HG02642 (cell line): Measurements from ENCODE around the gene SLC25A48.

Experiments used
- ATAC-seq: cut with Tn5 transposase; IDR thresholded peaks from one replicate; pipeline ENCODE4 v1.9.1; 2021; ENCODE audit warnings: mild to moderate bottlenecking; ENCODE audit not compliant: unreplicated experiment, poor library complexity

SLC25A48 gene

DNA sequence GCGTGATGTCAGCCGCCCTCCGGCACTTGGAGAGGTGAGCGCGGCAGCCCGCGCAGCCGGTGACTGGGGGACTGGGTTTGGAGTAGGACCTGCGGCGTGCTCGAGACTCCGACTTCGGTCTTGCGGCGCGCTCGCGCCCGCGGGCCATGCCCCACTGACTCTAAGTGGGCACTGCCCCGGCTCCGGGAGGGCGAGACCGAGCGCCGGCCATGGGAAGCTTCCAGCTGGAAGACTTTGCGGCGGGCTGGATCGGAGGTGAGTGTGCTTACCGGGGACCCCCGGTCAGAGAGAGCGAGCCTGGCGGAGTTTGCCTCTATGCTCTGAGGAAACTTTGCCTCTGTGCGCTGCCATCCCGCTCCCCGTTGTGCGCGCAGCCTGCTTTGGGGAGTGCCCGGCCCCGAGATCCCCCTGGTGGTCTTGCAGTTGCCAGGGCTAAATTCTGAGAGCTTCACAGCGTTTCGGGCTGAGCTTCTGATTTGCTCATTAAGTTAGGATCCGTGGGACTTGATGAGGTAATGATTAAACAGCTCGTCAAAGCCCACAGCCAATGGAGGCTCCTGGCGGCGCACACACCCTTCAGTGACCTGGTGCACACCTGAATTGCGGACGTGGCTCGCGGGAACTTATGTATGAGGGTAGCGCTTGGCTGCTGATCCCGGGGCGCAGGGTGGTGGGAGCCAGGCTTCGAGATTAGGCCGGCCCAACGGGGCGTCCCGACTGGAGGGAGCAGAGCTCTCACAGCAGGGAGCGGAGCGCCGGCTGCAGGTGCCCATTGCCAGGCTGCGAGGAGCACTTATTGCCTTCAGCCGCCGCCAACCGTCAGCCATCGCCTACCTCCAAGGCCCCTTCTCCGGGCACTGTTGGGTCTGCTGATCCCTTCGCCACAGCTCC, at the start of gene SLC25A48:
Gene SLC25A48, plus strand, starts transcription at position 25 of the 891 bp plus-strand sequence. Its CDS starts 185 bp downstream, at position 210.
- no peak for ATAC-seq

GRCh38 chr5:135800656-135801055, 33.8 kb upstream of the SLC25A48 start:
- no peak for ATAC-seq

DNA sequence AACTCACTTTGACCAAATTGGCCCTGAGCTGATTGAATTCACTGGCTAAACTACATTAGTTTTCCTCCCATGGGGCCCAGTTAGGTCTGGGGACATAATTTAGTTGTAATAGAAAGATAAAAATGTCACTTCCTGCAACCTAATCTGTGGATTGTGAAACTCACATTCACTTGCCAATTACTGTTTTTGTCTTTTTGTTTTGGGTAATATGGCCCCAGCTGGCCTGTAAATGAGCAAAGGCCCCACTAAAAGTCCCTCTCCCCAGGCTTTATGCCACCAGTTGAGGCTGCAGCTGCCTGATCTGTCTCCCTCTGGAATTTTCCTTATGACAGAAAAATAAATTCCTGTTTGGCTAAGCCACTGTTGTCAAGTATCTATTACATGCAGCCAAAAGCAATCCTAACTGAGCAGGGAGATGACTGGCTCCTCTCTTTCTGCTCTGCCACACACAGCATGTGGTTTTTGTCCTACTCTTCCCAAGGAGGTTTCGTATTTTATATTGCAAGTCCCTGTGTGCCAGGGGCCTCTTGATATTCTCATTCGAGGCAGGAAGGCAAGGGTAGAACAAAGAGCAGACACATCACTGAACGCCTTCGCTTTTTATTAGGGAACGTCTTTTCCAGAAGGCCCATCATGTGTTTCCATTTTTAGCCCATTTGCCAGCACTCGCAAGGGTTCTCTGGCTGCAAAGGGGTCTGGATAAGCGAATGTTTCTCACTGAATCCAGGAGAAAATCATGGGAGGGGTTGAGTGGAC, 24.1 kb upstream of the SLC25A48 start:
- ATAC-seq = no peak

DNA sequence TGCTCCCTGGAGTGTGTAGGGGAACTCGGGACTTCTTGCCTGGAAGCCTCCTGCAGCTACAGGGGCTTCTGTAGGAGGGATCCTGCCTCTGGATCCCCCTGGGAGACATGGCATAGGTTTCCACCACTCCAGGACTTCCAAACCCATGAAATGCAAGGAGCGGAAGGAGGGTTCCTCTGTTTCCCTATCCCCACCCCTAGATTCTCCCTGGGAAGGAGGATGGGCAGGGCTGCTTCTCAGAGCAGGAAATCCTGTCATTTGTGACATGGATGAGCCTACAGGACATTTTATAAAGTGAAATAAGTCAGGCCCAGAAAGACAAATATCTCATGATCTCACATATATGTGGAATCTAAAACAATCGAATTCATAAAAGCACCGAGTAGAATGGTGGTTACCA, 23.5 kb upstream of the SLC25A48 start:
- ATAC-seq = no peak

GRCh38 chr5:135813758-135814157, 20.7 kb upstream of the SLC25A48 start:
- ATAC-seq = no peak

GRCh38 chr5:135814316-135814715, 20.1 kb upstream of the SLC25A48 start:
- no peak for ATAC-seq

- ATAC-seq = no peak
These were observed 19.7 kb upstream of the SLC25A48 start for GRCh38 chr5:135814812-135815211.

DNA sequence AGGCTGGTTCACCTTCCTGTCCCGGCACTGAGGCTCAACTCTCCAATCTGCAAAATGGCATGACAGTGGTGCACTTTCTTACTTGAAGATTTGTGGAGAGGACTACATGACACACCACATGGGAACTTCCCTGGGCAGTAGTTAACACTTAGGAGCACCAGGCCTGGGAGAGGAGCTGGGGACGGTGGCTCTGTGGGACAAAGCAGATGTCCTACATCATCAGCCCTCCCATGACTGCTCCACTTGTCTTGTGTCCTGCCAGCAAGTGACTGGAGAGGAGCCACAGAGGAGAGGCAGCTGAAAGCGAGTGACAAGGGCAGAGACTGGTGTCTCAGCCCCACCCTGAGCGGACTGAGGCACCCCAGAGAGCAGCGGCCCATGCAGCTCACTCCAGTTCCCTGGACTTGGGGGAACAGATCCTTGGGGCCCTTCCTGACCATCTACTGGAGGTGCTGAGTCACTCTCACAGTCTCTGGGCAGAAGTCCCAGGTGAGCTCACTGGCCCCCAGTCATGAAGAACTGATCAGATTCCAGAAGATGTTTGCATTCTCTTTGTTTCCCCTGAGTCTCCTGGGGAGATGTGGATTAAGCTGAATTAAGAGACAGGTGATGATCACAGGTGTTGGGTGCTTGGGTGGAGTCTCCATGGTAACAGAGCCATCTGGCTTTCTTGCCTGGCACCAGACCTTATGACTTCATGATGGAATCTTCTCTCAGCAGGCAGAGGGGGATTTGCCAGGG, 13.2 kb upstream of the SLC25A48 start:
- no peak for ATAC-seq

GRCh38 chr5:135821802-135822201, 12.7 kb upstream of the SLC25A48 start:
- ATAC-seq = no peak

- ATAC-seq = no peak
These were observed 12.2 kb upstream of the SLC25A48 start for GRCh38 chr5:135822286-135822685.

GRCh38 chr5:135822959-135823358, 11.5 kb upstream of the SLC25A48 start:
- no peak for ATAC-seq

- ATAC-seq = no peak
These were observed 10.6 kb upstream of the SLC25A48 start for GRCh38 chr5:135823881-135824280.

GRCh38 chr5:135824541-135825041, 9.9 kb upstream of the SLC25A48 start:
- ATAC-seq = no peak

DNA sequence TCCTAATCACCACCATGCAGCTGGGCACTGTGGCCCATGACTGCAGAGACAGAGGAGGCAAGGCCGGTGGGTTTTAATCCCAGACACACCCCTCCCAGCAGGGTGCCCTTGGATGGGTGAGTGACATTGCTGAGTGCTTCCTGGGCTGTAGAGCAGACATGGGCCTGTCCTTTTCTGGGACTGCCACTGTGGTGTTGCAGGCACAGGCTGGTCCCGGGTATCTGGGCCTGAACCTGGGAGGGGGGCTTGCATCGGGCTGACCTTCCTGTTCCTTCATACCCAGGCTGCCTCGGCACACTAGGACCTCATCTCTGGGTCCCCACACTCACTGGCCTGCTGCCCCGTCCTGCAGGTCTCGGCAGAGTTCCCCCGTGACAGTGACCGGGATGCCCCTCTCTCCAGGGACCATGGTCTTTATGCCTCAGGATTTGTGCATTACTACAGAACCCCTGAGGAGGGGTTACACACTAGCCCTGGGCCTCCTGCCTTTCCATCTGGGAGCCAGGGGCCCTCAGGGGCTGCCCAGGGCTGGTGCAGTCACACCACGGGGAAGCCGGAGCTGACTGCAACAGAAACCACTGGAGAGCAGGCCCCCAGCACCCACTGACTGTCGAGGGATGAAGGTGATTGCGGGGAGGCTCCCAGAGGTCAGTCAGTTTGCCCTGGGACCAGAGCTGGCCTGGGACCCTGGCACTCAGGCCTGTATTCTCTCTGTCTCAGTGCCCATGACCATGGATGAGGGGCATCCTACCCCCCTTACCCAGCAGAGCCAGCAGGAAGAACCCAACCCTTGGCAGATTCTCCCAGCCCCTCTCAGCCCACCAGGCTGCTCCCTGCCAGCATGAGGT, 8.9 kb upstream of the SLC25A48 start:
- ATAC-seq = no peak

DNA sequence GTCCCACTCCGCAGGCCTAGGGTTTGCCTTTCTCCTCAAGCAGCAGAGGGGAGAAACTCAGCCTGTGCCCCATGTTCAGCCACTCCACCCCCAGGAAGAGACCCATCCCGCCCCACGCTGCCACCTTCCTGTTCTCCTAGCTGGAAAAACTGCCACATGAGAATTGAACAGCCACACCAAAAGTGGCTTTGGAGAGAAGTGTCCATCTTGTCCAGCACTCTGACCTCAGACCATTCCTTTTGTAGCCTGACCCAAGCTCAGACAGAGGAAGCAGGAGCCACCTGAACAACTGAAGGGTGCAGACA, 8.3 kb upstream of the SLC25A48 start:
- ATAC-seq = no peak

DNA sequence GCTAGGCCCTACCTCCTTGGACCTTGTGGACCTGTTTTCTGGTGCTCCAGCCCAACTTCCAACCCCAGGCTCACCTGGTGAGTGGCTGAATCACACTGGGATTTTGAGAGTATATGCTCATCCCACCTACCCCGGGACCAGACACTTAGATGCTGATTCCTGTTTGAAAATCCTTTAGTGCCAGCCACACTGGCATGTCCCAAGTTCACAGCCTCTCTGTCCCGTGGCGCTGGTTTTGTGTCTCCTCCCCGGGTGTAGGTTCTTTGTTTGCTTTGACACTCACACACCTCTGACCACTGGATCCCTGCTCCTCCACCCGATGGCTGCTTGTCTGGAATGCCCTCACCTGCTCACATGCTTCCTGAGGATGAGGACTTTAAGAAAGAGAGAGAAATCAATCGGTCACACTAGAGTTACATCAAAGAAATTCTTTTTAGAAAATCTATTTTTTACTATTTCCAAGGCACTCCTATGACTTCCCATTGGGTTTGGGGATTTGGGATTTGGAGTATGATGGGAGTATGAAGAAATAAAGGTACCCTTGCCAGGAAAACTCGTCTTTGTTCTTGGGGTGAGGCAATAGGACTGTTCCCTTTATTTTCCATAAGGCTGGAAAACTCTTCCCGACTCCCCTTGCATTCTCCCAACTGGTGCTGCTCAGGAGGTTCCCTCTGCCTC, 7.3 kb upstream of the SLC25A48 start:
- ATAC-seq = no peak

DNA sequence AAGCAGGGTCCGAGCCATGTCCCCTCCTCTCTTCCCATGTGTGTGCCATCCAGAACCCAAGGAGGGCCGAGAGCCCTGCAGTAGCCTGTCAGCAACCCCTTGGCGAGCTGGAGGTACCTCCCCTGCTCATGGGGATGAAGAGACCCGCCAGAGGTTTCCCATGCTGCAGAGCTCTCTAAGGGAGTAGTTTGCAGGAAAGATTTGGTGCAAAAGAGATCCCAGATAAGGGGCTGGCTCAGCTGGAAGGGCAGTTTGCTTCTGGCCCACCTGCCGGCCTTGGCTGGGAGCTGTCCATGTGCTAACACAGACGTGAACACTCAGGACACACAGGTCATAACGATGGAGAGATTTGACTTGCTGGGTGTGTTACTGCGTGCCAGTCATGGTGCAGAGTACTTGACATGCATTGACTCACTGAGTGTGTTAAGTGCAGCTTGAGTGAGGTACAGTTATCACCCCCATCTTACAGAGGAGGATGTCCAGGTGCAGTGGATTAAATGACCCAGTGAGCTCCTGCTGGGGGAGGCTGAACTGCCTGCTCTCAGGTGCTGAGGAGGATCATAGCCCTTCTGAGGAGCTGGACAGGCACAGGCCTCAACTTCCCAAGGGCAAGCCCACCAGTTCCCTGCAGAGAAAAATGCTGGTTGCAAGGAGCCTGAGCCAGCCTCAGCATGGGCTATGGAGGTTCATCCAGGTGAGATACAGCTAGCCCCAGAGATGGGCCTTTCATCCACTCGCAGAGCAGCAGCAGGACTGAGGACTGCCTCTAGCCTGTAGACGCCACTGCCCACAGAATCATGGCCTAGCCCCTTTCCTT, 6.3 kb upstream of the SLC25A48 start:
- no peak for ATAC-seq

GRCh38 chr5:135828782-135829127, 5.7 kb upstream of the SLC25A48 start:
- no peak for ATAC-seq

DNA sequence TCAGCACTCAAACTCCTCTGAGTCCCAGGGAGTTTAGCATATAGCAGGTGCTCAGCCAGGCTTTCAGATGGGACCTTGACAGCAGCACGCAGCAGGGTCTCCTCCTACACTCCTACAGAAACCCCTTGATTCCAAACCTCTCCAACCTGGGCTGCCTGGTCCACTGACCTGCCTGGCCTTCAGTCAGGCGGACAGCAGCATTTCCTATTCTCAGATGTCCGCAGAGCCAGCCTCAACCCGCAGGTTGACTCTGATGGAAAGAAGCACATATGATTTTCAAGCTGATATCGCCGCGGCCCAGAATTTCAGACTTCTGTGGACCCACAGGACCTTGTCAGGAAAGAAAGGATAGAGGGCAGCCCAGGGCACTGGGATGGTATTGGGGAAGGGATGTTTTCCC, 5.3 kb upstream of the SLC25A48 start:
- no peak for ATAC-seq
